GM12878 (cell line): ENCODE data around the gene SLCO1C1. TPM values are rescaled to one million over a fixed set of nuclear protein-coding genes. Genes with fewer than 3 reads are reported as not detected.

ENCODE experiments used
- ATAC-seq: fragments of 200-7000 bp; cut with Tn5 transposase; 3 replicates; pipeline ENCODE4 v1.9.1; 2020; ENCODE audit warnings: mild to moderate bottlenecking, moderate library complexity
- BruUV-seq: library from RNA; stranded (reverse); fragments of 400-500 nt; replicated peaks from 2 replicates; lab custom pipeline; 2021; lab: Mats Ljungman, UMichigan
- CTCF ChIA-PET: fragments of 300-600 bp; sonication (Branson Sonifier 250); formaldehyde crosslinking; extraction: SDS; loops from one replicate; lab custom pipeline; 2021; ENCODE audit warnings: inconsistent platforms; lab: Yijun Ruan, JAX
- POLR2A ChIA-PET: fragments of 350-600 bp; formaldehyde crosslinking; extraction: SDS; loops from one replicate; lab custom pipeline; 2021; ENCODE audit warnings: inconsistent platforms; lab: Charles Lee
- RAD21 ChIA-PET: fragments of 300-600 bp; sonication (Branson Sonifier 250); formaldehyde crosslinking; loops from one replicate; lab custom pipeline; 2023; ENCODE audit warnings: antibody characterized with exemption; ENCODE audit not compliant: unreplicated experiment; lab: Charles Lee
- SMC1A ChIA-PET: fragments of 300-600 bp; sonication (Branson Sonifier 250); formaldehyde crosslinking; loops from one replicate; lab custom pipeline; 2023; ENCODE audit not compliant: unreplicated experiment, uncharacterized antibody; lab: Charles Lee
- DNase-seq: peaks from one replicate; pipeline ENCODE4 v3.0.0-alpha.2; 2011; ENCODE audit warnings: low read depth, low spot score
- FAIRE-seq: peaks from 3 replicates; lab custom pipeline; 2011; peaks lifted over from hg19 to GRCh38; lab: Jason Lieb, UNC
- H2AFZ ChIP-seq: 2 replicates; pipeline ENCODE4 v1.6.0; 2011; ENCODE audit warnings: low read depth, low read length, control low read depth; ENCODE audit not compliant: control insufficient read depth
- H3K27ac ChIP-seq: 2 replicates; pipeline ENCODE4 v1.5.1; 2011; ENCODE audit warnings: control low read depth; ENCODE audit not compliant: control insufficient read depth, insufficient read depth
- H3K27me3 ChIP-seq, 2 experiments: replicated peaks in 1 of 2; 2 replicates each; pipeline versions ENCODE4 v1.6.0 to v1.6.1; 2011; ENCODE audit warnings: low read length in 1 of 2; ENCODE audit not compliant: control insufficient read depth in 2 of 2, insufficient read depth in 2 of 2
- H3K36me3 ChIP-seq, 2 experiments: 2 replicates each; pipeline ENCODE4 v1.5.1; 2011; ENCODE audit warnings: low read length in 1 of 2; ENCODE audit not compliant: control insufficient read depth in 2 of 2, insufficient read depth in 2 of 2
- H3K4me1 ChIP-seq: 2 replicates; pipeline ENCODE4 v1.6.1; 2011; ENCODE audit warnings: mild to moderate bottlenecking, low read length, moderate library complexity, mixed read lengths; ENCODE audit not compliant: control insufficient read depth, insufficient read depth
- H3K4me2 ChIP-seq: 2 replicates; pipeline ENCODE4 v1.6.0; 2011; ENCODE audit warnings: control low read depth; ENCODE audit not compliant: control insufficient read depth, insufficient read depth
- H3K4me3 ChIP-seq: fragments of 200-600 bp; sonication (generic); 2 replicates; pipeline ENCODE4 v1.5.1; 2016
- H3K79me2 ChIP-seq: 2 replicates; pipeline ENCODE4 v1.6.0; 2011; ENCODE audit warnings: low read length; ENCODE audit not compliant: control insufficient read depth, insufficient read depth
- H3K9ac ChIP-seq: 2 replicates; pipeline ENCODE4 v1.8.0; 2011; ENCODE audit warnings: low read length, control low read depth, mixed read lengths; ENCODE audit not compliant: control insufficient read depth, insufficient read depth
- H3K9me3 ChIP-seq: replicated peaks from 3 replicates; pipeline ENCODE4 v1.5.1; 2011; ENCODE audit warnings: mild to moderate bottlenecking, low read length; ENCODE audit not compliant: control insufficient read depth, insufficient read depth
- H4K20me1 ChIP-seq: 2 replicates; pipeline ENCODE4 v1.6.0; 2011; ENCODE audit not compliant: control insufficient read depth, insufficient read depth
- CHD1 ChIP-seq: IDR thresholded peaks from 2 replicates; pipeline ENCODE4 v1.6.1; 2012; ENCODE audit warnings: low read depth, low read length, improper control_type of control experiment
- CTCF ChIP-seq, 3 experiments: IDR thresholded peaks in 2 of 3; conservative IDR thresholded peaks in 1 of 3; 2 replicates each; pipeline ENCODE4 v1.5.1; 2011; ENCODE audit warnings: low read depth in 3 of 3, low read length in 3 of 3, mild to moderate bottlenecking in 3 of 3, control low read depth in 2 of 3, moderate library complexity in 2 of 3, inconsistent platforms in 1 of 3, mixed read lengths in 1 of 3; ENCODE audit not compliant: control insufficient read depth in 2 of 3, insufficient read depth in 1 of 3; ENCODE audit errors: extremely low read depth in 1 of 3
- RAD21 ChIP-seq: IDR thresholded peaks from 2 replicates; pipeline ENCODE4 v1.6.1; 2011; ENCODE audit warnings: mild to moderate bottlenecking, low read depth, low read length, moderate library complexity; ENCODE audit not compliant: insufficient read depth
- SMC3 ChIP-seq: IDR thresholded peaks from 2 replicates; pipeline ENCODE4 v1.6.1; 2011; ENCODE audit warnings: low read length, improper control_type of control experiment, borderline replicate concordance
- TBL1XR1 ChIP-seq: IDR thresholded peaks from 2 replicates; pipeline ENCODE4 v1.6.1; 2012; ENCODE audit warnings: low read depth, low read length, improper control_type of control experiment
- WGBS: methylation state at CpG from one replicate; pipeline ENCODE4 v1.1.6; 2016; ENCODE audit warnings: low lambda C conversion rate; ENCODE audit not compliant: insufficient replicate concordance, insufficient coverage; ENCODE audit errors: missing lambda C conversion rate; 5-methylcytosine and 5-hydroxymethylcytosine counted together
- in situ Hi-C: fragments of 300-500 bp; cut with MboI; formaldehyde crosslinking; loops from 9 replicates; pipeline ENCODE4 v1.14.3; 2018; ENCODE audit warnings: mixed read lengths
- intact Hi-C: fragments of 100-400 bp; cut with micrococcal nuclease; formaldehyde crosslinking; loops from one replicate; pipeline ENCODE4 v1.14.2; 2022; ENCODE audit not compliant: unreplicated experiment
- polyA plus RNA-seq, 11 experiments: library from polyadenylated mRNA; depleted of rRNA in 4 of 11; unstranded in 6 of 11; stranded (reverse) in 5 of 11; fragments of >200 nt; fragmentation: Nextera tagmentation in 4 of 11; fragmentation: Illumina TruSeq in 1 of 11; extraction: Ambion mirVana in 4 of 11; extraction: Trizol in 1 of 11; gene quantifications; 1 replicate in 1 of 11; 2 replicates in 10 of 11; pipeline versions ENCODE4 v1.2.1 to v1.2.3, GENCODE V29; 2011 to 2016; ENCODE audit warnings: inconsistent platforms in 2 of 11, missing spikeins in 2 of 11, low read depth in 1 of 11
- total RNA-seq, 4 experiments: library from RNA; depleted of rRNA in 3 of 4; stranded (reverse); fragments of >200 nt in 3 of 4; fragmentation: Illumina TruSeq in 1 of 4; extraction: Trizol in 1 of 4; gene quantifications; 2 replicates each; pipeline versions ENCODE4 v1.2.1 to v1.2.3, GENCODE V29; 2013 to 2021

Gene SLCO1C1
- total and polyA plus RNA-seq, 10 of the 15 experiments (the other 5 are each of a cell fraction or from before 2014, with no cell fraction given): 0.22 TPM; not detected in 9

- in situ Hi-C loops: loop anchor here (10.0 kb wide), 1 partner anchor 518 kb away; no protein-coding TSS in a partner anchor
- ChIA-PET POLR2A (no interaction called here), CTCF (interaction anchor here (1.0 kb wide), 1 partner anchor 69 kb away, joined by 3 read pairs; no protein-coding TSS in a partner anchor), RAD21 (no interaction called here), SMC1A (no interaction called here)
- no peak for DNase-seq
- no peak overlapping the region for H2AFZ ChIP-seq
- ATAC-seq: peak; percentile 64
- no peak overlapping the region for H3K4me2 ChIP-seq
- 5% methylated on average over 3 of the region's 3 CpGs for WGBS
- H3K4me1 ChIP-seq: no peaks in the 10 kb centered on the region
- no peaks in the 10 kb centered on the region for H3K79me2 ChIP-seq
- intact Hi-C loops: loop anchor here (1.0 to 10.0 kb wide), 4 partner anchors 151 to 524 kb away; no protein-coding TSS in a partner anchor
- no TSS peak for BruUV-seq
- H4K20me1 ChIP-seq: no peaks in the 10 kb centered on the region
- no peaks in the 10 kb centered on the region for H3K36me3 ChIP-seq
- H3K27me3 ChIP-seq: no peaks in the 10 kb centered on the region
- H3K27ac ChIP-seq: no peak overlapping the region
- FAIRE-seq: peak; percentile 78
- TF ChIP-seq CHD1 (no peak), SMC3 (peak; percentile 54; the same call in 1 of the 2 replicates), CTCF (IDR thresholded peaks at IDR 0.05 in 2 of 3, conservative IDR thresholded peaks at IDR 0.05 in 1 of 3; ENCODE audit: control insufficient read depth in 2 of 3, extremely low read depth in 1 of 3, insufficient read depth in 1 of 3, low read depth in 3 of 3, low read length in 3 of 3) (peak; percentile 30 to 54 (median 42); a peak in 4 of 6 replicates), TBL1XR1 (no peak), RAD21 (peak; percentile 56)
- H3K9ac ChIP-seq: no peak overlapping the region
- no peaks in the 10 kb centered on the region for H3K9me3 ChIP-seq
- no peak overlapping the region for H3K4me3 ChIP-seq
Measured at GRCh38 chr12:20646239-20646827, 48.8 kb upstream of the SLCO1C1 start.
